Esophagus squamous epithelium (tissue), 5 donors: ENCODE results near the gene FTL. TPM values are rescaled to one million over a fixed set of nuclear protein-coding genes. Genes with fewer than 3 reads are reported as not detected.

Experiments
- DNase-seq: peaks from one replicate; lab custom pipeline; 2025; lab: John Stamatoyannopoulos, UW
- H3K27ac ChIP-seq, 4 donors: fragments of 200-600 bp; sonication (generic); one replicate each; pipeline ENCODE4 v1.5.1; 2016 to 2019; ENCODE audit warnings: mild to moderate bottlenecking in 1 of 4
- H3K27me3 ChIP-seq, 4 donors: fragments of 200-600 bp; sonication (generic); 1 replicate in 3 of 4; 2 replicates in 1 of 4; pipeline versions ENCODE4 v1.5.1 to v1.6.0; 2017 to 2021; ENCODE audit warnings: antibody characterized with exemption in 1 of 4
- H3K36me3 ChIP-seq, 3 donors: fragments of 200-600 bp; sonication (generic); one replicate each; pipeline ENCODE4 v1.5.1; 2016 to 2019
- H3K4me1 ChIP-seq, 3 donors: fragments of 200-600 bp; sonication (generic); one replicate each; pipeline ENCODE4 v1.5.1; 2017 to 2019
- H3K4me3 ChIP-seq, 4 donors: fragments of 200-600 bp; sonication (generic); 1 replicate in 3 of 4; 2 replicates in 1 of 4; pipeline ENCODE4 v1.5.1; 2016 to 2019; ENCODE audit warnings: mild to moderate bottlenecking in 2 of 4, moderate library complexity in 1 of 4
- H3K9me3 ChIP-seq, 3 donors: fragments of 200-600 bp; sonication (generic); one replicate each; pipeline ENCODE4 v1.5.1; 2016 to 2019
- POLR2A ChIP-seq, 4 donors: fragments of 450-650 bp; IDR thresholded peaks; one replicate each; pipeline ENCODE4 v1.6.1; 2017; ENCODE audit warnings: antibody characterized with exemption in 4 of 4, mild to moderate bottlenecking in 4 of 4, moderate library complexity in 3 of 4
- WGBS, 2 donors: methylation state at CpG; one replicate each; pipeline ENCODE4 v1.1.5; 2018; 5-methylcytosine and 5-hydroxymethylcytosine counted together
- intact Hi-C: fragments of 100-400 bp; cut with DNase I; formaldehyde crosslinking; loops from one replicate; pipeline ENCODE4 v1.15.0; 2022
- total RNA-seq, 4 donors: library from RNA; depleted of rRNA; stranded (reverse); fragments of >200 nt; gene quantifications; one replicate each; pipeline ENCODE4 v1.1.0, GENCODE V29; 2016
- TF ChIP-seq, protein P1 (sequence below), 6 experiments: fragments of 450-650 bp in 4 of 6; fragments of 200-600 bp in 2 of 6; sonication (generic) in 2 of 6; IDR thresholded peaks; one replicate each; pipeline ENCODE4 v1.5.1; 2016 to 2019; ENCODE audit warnings: antibody characterized with exemption in 6 of 6, mild to moderate bottlenecking in 4 of 6, moderate library complexity in 4 of 6
- donor health status: DM: yes; HTN: yes; CAD: no.

The FTL gene
- total RNA-seq, 4 donors from 2014 or later, result 556 to 2,127 (median 1,494) TPM

DNA sequence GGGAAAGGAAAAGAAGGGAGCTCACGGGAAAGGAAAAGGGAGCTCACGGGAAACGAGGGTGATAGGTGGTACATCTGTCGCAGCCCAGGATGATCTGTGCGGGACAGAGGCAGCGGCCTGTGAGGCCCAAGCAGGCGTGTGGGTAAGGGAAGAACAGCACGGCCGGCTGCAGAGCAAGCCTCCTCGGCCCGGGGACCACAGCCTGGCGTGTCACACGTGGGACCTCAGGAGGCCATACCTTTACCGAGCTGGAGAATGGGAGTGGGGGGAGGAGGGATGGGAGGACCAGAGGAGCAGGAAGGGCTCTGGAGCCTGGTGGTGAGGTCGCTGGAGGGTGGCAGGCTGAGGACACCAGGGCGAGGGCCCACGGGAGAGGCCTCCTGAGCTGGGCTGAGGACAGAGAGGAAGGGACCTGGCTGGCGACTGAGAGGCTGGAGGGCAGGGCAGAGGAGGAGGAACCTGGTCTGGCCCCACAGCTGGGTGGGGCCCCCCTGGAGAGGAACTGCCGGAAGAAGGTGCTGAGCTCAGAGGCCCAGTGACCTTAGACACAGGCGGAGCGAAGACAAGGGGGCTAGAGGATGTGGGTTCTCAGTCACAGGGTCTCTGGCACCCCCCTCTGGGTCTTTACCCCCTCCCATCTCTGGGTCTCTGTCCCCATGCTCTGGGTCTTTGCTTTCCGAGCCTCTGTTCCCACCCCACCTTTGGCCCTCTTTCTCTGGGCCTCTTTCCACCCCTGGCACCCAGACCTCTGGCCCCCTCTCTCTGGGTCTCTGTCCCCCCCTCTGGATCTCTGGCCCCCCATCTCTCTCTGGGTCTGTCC lies 2.9 kb upstream of the FTL start:
- H3K27ac ChIP-seq, result peak overlapping the region; percentile 84 to 95 (median 94)
- H3K4me1 ChIP-seq, result peaks cover 37 to 52% (median 41%) of the 10 kb centered on the region in 3 donors
- no peaks in the 10 kb centered on the region for H3K27me3 ChIP-seq
- DNase-seq, result no peak
- intact Hi-C loops, result no loop called here
- TF ChIP-seq POLR2A (IDR thresholded peaks at IDR 0.05), result peak in 2 of 4 donors; percentile 39 to 72
- TF ChIP-seq, protein P1, sequence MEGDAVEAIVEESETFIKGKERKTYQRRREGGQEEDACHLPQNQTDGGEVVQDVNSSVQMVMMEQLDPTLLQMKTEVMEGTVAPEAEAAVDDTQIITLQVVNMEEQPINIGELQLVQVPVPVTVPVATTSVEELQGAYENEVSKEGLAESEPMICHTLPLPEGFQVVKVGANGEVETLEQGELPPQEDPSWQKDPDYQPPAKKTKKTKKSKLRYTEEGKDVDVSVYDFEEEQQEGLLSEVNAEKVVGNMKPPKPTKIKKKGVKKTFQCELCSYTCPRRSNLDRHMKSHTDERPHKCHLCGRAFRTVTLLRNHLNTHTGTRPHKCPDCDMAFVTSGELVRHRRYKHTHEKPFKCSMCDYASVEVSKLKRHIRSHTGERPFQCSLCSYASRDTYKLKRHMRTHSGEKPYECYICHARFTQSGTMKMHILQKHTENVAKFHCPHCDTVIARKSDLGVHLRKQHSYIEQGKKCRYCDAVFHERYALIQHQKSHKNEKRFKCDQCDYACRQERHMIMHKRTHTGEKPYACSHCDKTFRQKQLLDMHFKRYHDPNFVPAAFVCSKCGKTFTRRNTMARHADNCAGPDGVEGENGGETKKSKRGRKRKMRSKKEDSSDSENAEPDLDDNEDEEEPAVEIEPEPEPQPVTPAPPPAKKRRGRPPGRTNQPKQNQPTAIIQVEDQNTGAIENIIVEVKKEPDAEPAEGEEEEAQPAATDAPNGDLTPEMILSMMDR (IDR thresholded peaks at IDR 0.05), result peak in 1 of 6 experiments; percentile 2
- H3K4me3 ChIP-seq, result peak overlapping the region in 1 of 4 donors; percentile 9
- 46 to 66% methylated on average over 18 to 22 of the region's 22 CpGs for WGBS, 2 donors
- peaks cover 0 to 13% (median 0%) of the 10 kb centered on the region in 3 donors for H3K36me3 ChIP-seq
- H3K9me3 ChIP-seq, result no peaks in the 10 kb centered on the region

DNA sequence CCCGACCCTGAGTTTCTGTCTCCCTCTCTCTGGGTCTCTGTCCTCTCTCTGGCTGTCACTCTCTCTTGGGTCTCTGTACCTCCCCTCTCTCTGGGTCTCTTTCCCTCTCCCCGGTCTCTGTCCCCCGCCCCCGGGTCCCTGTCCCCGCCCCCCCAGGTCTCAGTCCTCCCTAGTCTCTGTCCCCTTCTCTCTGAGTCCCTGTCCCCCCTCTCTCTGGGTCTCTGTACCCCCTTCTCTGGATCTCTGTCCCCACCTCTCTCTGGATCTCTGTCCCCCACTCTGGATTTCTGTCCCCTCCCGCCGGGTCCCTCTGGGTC lies 2.3 kb upstream of the FTL start:
- 62 to 73% methylated on average over 4 to 7 of the region's 7 CpGs for WGBS, 2 donors

DNA sequence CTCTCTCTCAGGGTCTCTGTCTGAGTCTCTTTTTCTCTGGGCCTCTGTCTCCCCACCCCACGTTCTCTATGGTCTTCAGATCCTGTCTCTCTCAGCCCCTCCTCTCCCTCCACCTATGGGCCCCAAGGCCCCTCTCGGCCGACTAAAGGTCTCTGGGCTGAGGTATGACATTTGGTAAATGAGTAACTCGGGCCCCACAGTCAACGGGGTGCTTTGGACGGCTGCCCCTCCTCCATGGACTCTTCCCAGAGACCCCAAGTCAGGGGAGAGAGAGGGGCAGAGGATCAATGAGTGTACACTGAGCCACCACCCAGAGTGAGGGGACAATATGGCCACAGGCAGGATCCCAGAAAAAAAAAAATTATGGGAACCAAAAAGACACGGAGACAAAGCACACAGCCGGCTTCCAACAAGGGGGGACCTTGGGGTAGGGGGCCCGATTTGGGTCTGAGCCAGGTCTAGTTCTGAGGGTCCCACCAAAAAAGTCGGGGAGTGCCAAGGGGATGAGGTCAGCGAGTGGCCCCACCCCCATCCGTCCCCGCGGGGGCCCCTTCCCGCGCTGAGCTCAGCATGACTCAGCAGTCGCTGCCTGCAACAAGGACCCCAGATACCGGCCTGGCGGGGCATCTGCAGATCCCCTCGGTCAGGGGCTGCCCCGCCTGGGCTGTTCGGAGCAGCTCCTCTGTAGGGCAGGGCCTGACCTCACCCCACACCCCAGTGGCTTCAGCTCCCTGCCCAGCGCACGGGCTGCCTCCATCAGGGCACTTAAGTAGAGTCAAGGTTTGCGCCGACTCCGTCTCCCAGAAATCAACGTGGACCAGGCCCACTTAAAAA lies 1.5 kb upstream of the FTL start:
- intact Hi-C loops, result no loop called here
- peak overlapping the region; percentile 1 to 97 (median 84) for H3K4me3 ChIP-seq
- no peaks in the 10 kb centered on the region for H3K27me3 ChIP-seq
- H3K4me1 ChIP-seq, result peaks cover 43 to 66% (median 44%) of the 10 kb centered on the region in 3 donors
- no peak for DNase-seq
- H3K36me3 ChIP-seq, result peaks cover under 1 to 27% (median 2%) of the 10 kb centered on the region in 3 donors
- H3K27ac ChIP-seq, result peak overlapping the region; percentile 84 to 95 (median 94)
- WGBS, 2 donors, result 5 to 12% methylated on average over 13 to 23 of the region's 28 CpGs
- TF ChIP-seq POLR2A (IDR thresholded peaks at IDR 0.05), result peak in 1 of 4 donors; percentile 50
- TF ChIP-seq, protein P1 (IDR thresholded peaks at IDR 0.05), result no peak
- no peaks in the 10 kb centered on the region for H3K9me3 ChIP-seq

More for the DNA sequence above, 2.3 kb upstream of the FTL start:
- Histone ChIP-seq H3K4me3 (peak overlapping the region in 1 of 4 donors; percentile 9), H3K36me3 (peaks cover 0 to 19% (median 0%) of the 10 kb centered on the region in 3 donors), H3K27me3 (no peaks in the 10 kb centered on the region), H3K4me1 (peaks cover 42 to 58% (median 44%) of the 10 kb centered on the region in 3 donors), H3K27ac (peak overlapping the region; percentile 84 to 95 (median 94)), H3K9me3 (no peaks in the 10 kb centered on the region)
- TF ChIP-seq POLR2A (IDR thresholded peaks at IDR 0.05), result no peak
- TF ChIP-seq, protein P1 (IDR thresholded peaks at IDR 0.05), result no peak
- intact Hi-C loops, result no loop called here
- no peak for DNase-seq

DNA sequence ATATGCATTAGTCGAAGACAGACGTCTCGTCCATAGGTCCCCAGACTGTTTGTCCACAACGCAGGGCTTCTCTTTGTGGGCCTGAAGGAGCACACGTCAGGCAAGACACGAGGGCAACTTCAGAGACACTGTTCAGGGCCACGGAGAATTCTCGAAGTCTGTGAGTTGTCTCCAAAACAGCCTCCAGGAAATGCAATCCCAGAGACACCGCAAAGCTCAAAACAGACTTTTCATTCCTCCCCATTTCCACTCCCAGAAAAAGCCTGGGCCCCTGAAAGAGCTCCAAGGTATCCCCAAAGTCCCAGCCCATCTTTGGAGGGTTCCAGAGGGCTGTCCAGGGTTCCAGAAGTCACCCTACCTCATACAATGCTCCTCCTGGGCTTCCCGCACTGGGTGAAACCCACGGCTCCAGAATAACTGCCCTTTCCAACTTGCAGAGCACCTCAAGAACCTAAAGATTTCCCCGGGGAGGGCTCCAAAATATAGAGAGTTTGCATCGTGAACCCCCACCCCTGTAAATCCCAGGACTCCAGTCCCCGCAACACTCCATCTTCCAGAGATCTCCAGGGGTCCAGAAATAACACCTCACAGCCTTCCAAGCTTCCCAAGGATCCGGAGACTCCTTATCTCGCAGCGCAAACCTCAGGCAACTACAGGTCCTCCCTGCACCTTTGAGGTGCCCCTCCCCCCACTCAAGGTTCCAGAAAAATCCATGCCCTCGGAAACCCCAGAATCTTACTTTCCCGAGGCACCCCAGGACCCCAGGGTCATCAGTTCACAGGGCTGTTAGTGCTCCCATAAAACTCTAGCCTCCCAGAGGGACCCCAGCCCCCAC lies 687 bp upstream of the FTL start:
- intact Hi-C loops, result no loop called here
- peaks cover 43 to 72% (median 44%) of the 10 kb centered on the region in 3 donors for H3K4me1 ChIP-seq

More for the DNA sequence above, 687 bp upstream of the FTL start:
- no peaks in the 10 kb centered on the region for H3K9me3 ChIP-seq
- peak overlapping the region; percentile 84 to 95 (median 94) for H3K27ac ChIP-seq
- H3K4me3 ChIP-seq, result peak overlapping the region; percentile 68 to 97 (median 84)
- no peak for TF ChIP-seq POLR2A (IDR thresholded peaks at IDR 0.05)
- TF ChIP-seq, protein P1 (IDR thresholded peaks at IDR 0.05), result no peak
- H3K36me3 ChIP-seq, result peaks cover 9 to 35% (median 11%) of the 10 kb centered on the region in 3 donors
- WGBS, 2 donors, result 17 to 37% methylated on average over 8 of the region's 19 CpGs
- no peak for DNase-seq
- no peaks in the 10 kb centered on the region for H3K27me3 ChIP-seq
